ENCODE results near the gene LRP2BP.
"Not testable (repeated sequence)": the region's sequence is repeated elsewhere in the genome, so short reads cannot be mapped to it uniquely, and the experiment has no call there.

LRP2BP gene

DNA sequence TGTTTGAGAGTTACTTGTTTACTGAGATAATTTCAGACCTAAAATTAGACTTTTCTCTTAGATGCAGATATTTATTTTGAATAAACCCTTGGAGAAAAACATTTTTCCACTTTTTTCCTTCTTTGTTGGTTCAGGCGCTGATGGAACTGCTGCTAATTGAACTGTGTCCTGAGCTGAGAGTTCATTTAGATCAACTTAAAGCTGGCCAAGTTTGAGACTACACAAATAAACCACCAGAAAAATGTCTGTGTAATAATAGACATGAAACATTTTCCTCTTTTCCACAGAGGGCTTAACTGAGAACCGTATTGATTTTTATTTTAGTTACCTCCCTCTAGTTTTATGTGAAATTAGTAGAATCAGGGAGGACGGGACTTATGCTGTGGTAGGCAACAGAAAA is 32.5 kb downstream of the LRP2BP start:
- Histone ChIP-seq H3K9me3 (no peaks in the 10 kb centered on the region), H3K27me3 (ENCODE audit: low read depth) (no peaks in the 10 kb centered on the region), H3K4me1 (peaks cover 5% of the 10 kb centered on the region; the same call in 1 of the 2 replicates), H3K36me3 (replicated peaks) (no peaks in the 10 kb centered on the region), H3K4me3 (no peak overlapping the region)
- in situ Hi-C loops (cut with MboI; ENCODE audit: low sequenced_read_pairs), result no loop called here
- DNase-seq (ENCODE audit: low spot score in 2 of 2), result no peak

DNA sequence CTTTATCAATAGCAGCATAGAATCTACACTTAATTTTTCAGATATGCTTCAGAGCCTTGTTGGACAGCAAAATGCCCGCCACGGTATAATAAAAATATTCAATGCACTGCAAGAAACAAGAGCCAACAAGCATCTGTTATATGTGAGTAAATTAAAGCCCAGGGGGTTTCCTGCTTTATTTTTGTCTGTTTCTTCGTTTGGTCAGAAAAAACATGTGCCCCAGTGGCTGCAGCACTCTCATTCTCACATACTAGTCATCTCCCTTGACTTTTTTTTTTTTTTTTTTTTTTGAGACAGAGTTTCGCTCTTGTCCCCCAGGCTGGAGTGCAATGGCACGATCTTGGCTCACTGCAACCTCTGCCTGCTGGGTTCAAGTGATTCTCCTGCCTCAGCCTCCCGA is 33.2 kb downstream of the LRP2BP start:
- H3K9me3 ChIP-seq; H3K4me3 ChIP-seq; in situ Hi-C loops (cut with MboI; ENCODE audit: low sequenced_read_pairs); DNase-seq (ENCODE audit: low spot score in 2 of 2); H3K4me1 ChIP-seq; H3K36me3 ChIP-seq (replicated peaks); H3K27me3 ChIP-seq (ENCODE audit: low read depth): not testable (repeated sequence)

GRCh38 chr4:185361872-185362271 is 33.9 kb downstream of the LRP2BP start:
- Histone ChIP-seq H3K36me3 (replicated peaks) (no peaks in the 10 kb centered on the region; the same call in 1 of the 2 replicates), H3K9me3 (no peaks in the 10 kb centered on the region), H3K4me3 (no peak overlapping the region), H3K27me3 (ENCODE audit: low read depth) (no peaks in the 10 kb centered on the region), H3K4me1 (peaks cover 5% of the 10 kb centered on the region; the same call in 1 of the 2 replicates)
- in situ Hi-C loops (cut with MboI; ENCODE audit: low sequenced_read_pairs), result no loop called here
- no peak for DNase-seq (ENCODE audit: low spot score in 2 of 2)

DNA sequence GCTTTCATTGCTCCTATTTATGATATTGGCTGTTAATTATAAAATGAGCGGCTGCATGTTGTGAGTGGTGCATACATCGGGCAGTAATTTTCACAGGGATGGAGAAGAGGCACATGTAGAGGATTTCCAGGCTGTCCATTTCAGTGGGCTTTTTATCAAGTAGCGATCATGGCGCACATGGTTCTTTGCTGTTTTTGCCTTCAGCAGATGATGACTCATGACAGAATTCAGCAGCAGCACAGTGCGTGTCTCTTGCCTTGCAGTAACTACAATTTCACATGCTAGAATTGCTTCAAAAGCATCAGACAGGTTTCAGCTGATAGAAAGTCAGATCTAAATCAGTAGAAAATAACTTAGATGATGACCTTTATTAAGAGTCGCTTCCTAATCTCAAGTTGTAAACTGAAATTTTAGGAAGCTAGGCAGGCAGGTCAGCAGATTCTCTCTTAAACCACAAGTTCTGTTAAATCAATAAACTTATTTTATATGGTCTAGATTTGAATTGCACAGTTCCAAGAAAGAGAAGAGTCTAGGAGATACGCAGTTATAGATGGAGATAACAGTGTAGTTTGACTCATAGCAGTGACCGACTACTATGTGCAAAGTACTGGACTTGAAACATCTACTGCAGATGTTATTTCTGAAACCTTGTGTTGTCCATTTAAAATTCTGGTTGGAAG is 35.8 kb downstream of the LRP2BP start:
- in situ Hi-C loops (cut with MboI; ENCODE audit: low sequenced_read_pairs), result no loop called here
- H3K27me3 ChIP-seq (ENCODE audit: low read depth), result no peaks in the 10 kb centered on the region; the same call in 1 of the 2 replicates
- DNase-seq (ENCODE audit: low spot score in 2 of 2), result no peak
- H3K4me3 ChIP-seq, result no peak overlapping the region
- no peaks in the 10 kb centered on the region; the same call in 1 of the 2 replicates for H3K36me3 ChIP-seq (replicated peaks)
- H3K4me1 ChIP-seq, result no peaks in the 10 kb centered on the region
- no peaks in the 10 kb centered on the region for H3K9me3 ChIP-seq

- Histone ChIP-seq H3K4me1 (no peaks in the 10 kb centered on the region), H3K9me3 (no peaks in the 10 kb centered on the region), H3K4me3 (no peak overlapping the region), H3K36me3 (replicated peaks) (no peaks in the 10 kb centered on the region; the same call in 1 of the 2 replicates), H3K27me3 (ENCODE audit: low read depth) (no peaks in the 10 kb centered on the region; the same call in 1 of the 2 replicates)
- DNase-seq (ENCODE audit: low spot score in 2 of 2), result no peak
- in situ Hi-C loops (cut with MboI; ENCODE audit: low sequenced_read_pairs), result no loop called here
Observed at GRCh38 chr4:185358959-185359358, 36.8 kb downstream of the LRP2BP start.

GRCh38 chr4:185358514-185358913 is 37.2 kb downstream of the LRP2BP start:
- Histone ChIP-seq H3K4me1 (no peaks in the 10 kb centered on the region), H3K9me3 (no peaks in the 10 kb centered on the region), H3K4me3 (no peak overlapping the region), H3K27me3 (ENCODE audit: low read depth) (no peaks in the 10 kb centered on the region; the same call in 1 of the 2 replicates), H3K36me3 (replicated peaks) (no peaks in the 10 kb centered on the region; the same call in 1 of the 2 replicates)
- in situ Hi-C loops (cut with MboI; ENCODE audit: low sequenced_read_pairs), result no loop called here
- no peak for DNase-seq (ENCODE audit: low spot score in 2 of 2)

- H3K4me3 ChIP-seq, result no peak overlapping the region
- DNase-seq (ENCODE audit: low spot score in 2 of 2), result no peak
- H3K9me3 ChIP-seq, result no peaks in the 10 kb centered on the region
- in situ Hi-C loops (cut with MboI; ENCODE audit: low sequenced_read_pairs), result no loop called here
- no peaks in the 10 kb centered on the region for H3K4me1 ChIP-seq
- H3K36me3 ChIP-seq (replicated peaks), result no peaks in the 10 kb centered on the region; the same call in 1 of the 2 replicates
- no peaks in the 10 kb centered on the region; the same call in 1 of the 2 replicates for H3K27me3 ChIP-seq (ENCODE audit: low read depth)
Observed at GRCh38 chr4:185357733-185358440, 37.8 kb downstream of the LRP2BP start.

DNA sequence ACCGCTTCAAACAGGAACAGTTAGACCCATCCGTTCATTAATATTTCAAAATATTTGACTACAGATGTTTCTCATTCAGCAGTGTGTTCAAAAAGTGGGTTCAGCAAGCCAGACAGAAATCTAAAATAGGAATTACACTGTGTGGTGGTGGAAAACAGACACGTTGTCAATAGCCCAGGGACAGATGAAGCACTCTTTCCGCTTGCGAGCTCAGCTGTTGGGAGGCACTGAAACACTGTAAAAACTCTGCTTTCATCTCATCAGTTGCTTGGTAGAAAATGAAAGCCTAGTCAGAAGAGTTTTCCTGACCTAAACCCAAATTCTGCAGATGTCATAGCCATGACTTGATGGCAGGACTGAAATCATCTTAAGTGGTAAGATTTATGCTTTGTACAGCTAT is 38.5 kb downstream of the LRP2BP start:
- DNase-seq (ENCODE audit: low spot score in 2 of 2), result no peak

GRCh38 chr4:185352741-185353140 is 43.0 kb downstream of the LRP2BP start:
- Histone ChIP-seq H3K4me3 (no peak overlapping the region), H3K27me3 (ENCODE audit: low read depth) (no peaks in the 10 kb centered on the region; the same call in 1 of the 2 replicates), H3K36me3 (replicated peaks) (no peaks in the 10 kb centered on the region; the same call in none of the 2 replicates), H3K4me1 (no peaks in the 10 kb centered on the region), H3K9me3 (no peaks in the 10 kb centered on the region)
- in situ Hi-C loops (cut with MboI; ENCODE audit: low sequenced_read_pairs), result no loop called here
- no peak for DNase-seq (ENCODE audit: low spot score in 2 of 2)

More for the DNA sequence above, 38.5 kb downstream of the LRP2BP start:
- in situ Hi-C loops (cut with MboI; ENCODE audit: low sequenced_read_pairs), result no loop called here
- Histone ChIP-seq H3K9me3 (no peaks in the 10 kb centered on the region), H3K36me3 (replicated peaks) (no peaks in the 10 kb centered on the region; the same call in 1 of the 2 replicates), H3K4me3 (no peak overlapping the region), H3K4me1 (no peaks in the 10 kb centered on the region), H3K27me3 (ENCODE audit: low read depth) (no peaks in the 10 kb centered on the region; the same call in 1 of the 2 replicates)

GRCh38 chr4:185352202-185352601 is 43.5 kb downstream of the LRP2BP start:
- in situ Hi-C loops (cut with MboI; ENCODE audit: low sequenced_read_pairs), result no loop called here
- H3K4me3 ChIP-seq, result no peak overlapping the region
- no peaks in the 10 kb centered on the region for H3K4me1 ChIP-seq
- H3K9me3 ChIP-seq, result no peaks in the 10 kb centered on the region
- H3K36me3 ChIP-seq (replicated peaks), result no peaks in the 10 kb centered on the region; the same call in 1 of the 2 replicates
- H3K27me3 ChIP-seq (ENCODE audit: low read depth), result no peaks in the 10 kb centered on the region; the same call in 1 of the 2 replicates
- DNase-seq (ENCODE audit: low spot score in 2 of 2), result no peak

DNA sequence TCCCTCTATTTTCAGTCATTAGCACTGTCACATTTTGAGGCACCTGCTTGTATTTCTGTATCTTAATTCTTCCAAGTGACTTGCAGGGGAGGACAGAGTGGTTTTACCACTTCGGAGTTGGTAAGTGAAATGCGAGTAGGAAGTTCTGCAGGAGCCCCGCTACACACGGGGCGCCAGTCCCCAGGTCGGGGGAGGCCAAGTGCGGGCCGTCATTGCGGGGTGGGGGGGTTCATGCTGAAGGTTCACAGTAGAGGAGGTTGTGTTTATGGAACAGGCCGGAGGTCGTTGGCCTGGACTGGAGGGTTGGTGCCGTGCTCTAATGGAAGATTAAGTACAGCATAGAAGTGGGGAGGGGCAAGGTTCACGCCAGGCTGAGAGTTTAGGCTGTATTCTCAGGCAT is 44.0 kb downstream of the LRP2BP start:
- in situ Hi-C loops (cut with MboI; ENCODE audit: low sequenced_read_pairs), result no loop called here
- no peaks in the 10 kb centered on the region for H3K9me3 ChIP-seq
- H3K36me3 ChIP-seq (replicated peaks), result no peaks in the 10 kb centered on the region; the same call in none of the 2 replicates
- H3K4me1 ChIP-seq, result no peaks in the 10 kb centered on the region
- no peaks in the 10 kb centered on the region; the same call in 1 of the 2 replicates for H3K27me3 ChIP-seq (ENCODE audit: low read depth)
- no peak for DNase-seq (ENCODE audit: low spot score in 2 of 2)
- H3K4me3 ChIP-seq, result no peak overlapping the region

- Histone ChIP-seq H3K27me3 (ENCODE audit: low read depth) (no peaks in the 10 kb centered on the region), H3K4me1 (no peaks in the 10 kb centered on the region), H3K4me3 (no peak overlapping the region), H3K9me3 (no peaks in the 10 kb centered on the region), H3K36me3 (replicated peaks) (peaks cover 1% of the 10 kb centered on the region)
- no peak for DNase-seq (ENCODE audit: low spot score in 2 of 2)
- in situ Hi-C loops (cut with MboI; ENCODE audit: low sequenced_read_pairs), result no loop called here
Observed at GRCh38 chr4:185346975-185347601, 48.6 kb downstream of the LRP2BP start.

GRCh38 chr4:185344743-185345538 is 50.8 kb downstream of the LRP2BP start:
- Histone ChIP-seq H3K27me3 (ENCODE audit: low read depth) (no peaks in the 10 kb centered on the region), H3K4me3 (no peak overlapping the region), H3K36me3 (replicated peaks) (peaks cover 4% of the 10 kb centered on the region), H3K9me3 (no peaks in the 10 kb centered on the region), H3K4me1 (no peaks in the 10 kb centered on the region)
- in situ Hi-C loops (cut with MboI; ENCODE audit: low sequenced_read_pairs), result no loop called here
- DNase-seq (ENCODE audit: low spot score in 2 of 2), result no peak

All from HAP-1 (cell line).